Osteoblast (primary cell): Measurements from ENCODE around the gene IL32. TPM values are rescaled to one million over a fixed set of nuclear protein-coding genes. Genes with fewer than 3 reads are reported as not detected.
A peak's percentile ranks its signal among the peaks of the same experiment; 100 is the strongest.

Experiments used
- DNase-seq: peaks from one replicate; pipeline ENCODE4 v3.0.0; 2011; ENCODE audit warnings: low spot score, mixed read lengths; ENCODE audit not compliant: insufficient read length; ENCODE audit errors: missing footprints
- H2AFZ ChIP-seq: 2 replicates; pipeline ENCODE4 v1.6.0; 2011; ENCODE audit warnings: mild to moderate bottlenecking, low read length
- H3K27ac ChIP-seq: 2 replicates; pipeline ENCODE4 v1.5.1; 2011; ENCODE audit warnings: mild to moderate bottlenecking, low read depth, low read length, moderate library complexity
- H3K27me3 ChIP-seq: 2 replicates; pipeline ENCODE4 v1.6.0; 2012; ENCODE audit warnings: mild to moderate bottlenecking, control low read depth, inconsistent platforms, low read length, moderate library complexity; ENCODE audit not compliant: insufficient read depth
- H3K36me3 ChIP-seq: 2 replicates; pipeline ENCODE4 v1.5.1; 2011; ENCODE audit warnings: mild to moderate bottlenecking, low read length, control low read depth, moderate library complexity; ENCODE audit not compliant: insufficient read depth
- H3K4me1 ChIP-seq: 2 replicates; pipeline ENCODE4 v1.5.1; 2011; ENCODE audit warnings: mild to moderate bottlenecking, low read length, control low read depth, moderate library complexity; ENCODE audit not compliant: insufficient read depth
- H3K4me2 ChIP-seq: 2 replicates; pipeline ENCODE4 v1.6.0; 2011; ENCODE audit warnings: mild to moderate bottlenecking, low read length; ENCODE audit not compliant: insufficient read depth
- H3K4me3 ChIP-seq: fragments of 200-600 bp; sonication (generic); 3 replicates; pipeline ENCODE4 v1.5.1; 2012; ENCODE audit warnings: mild to moderate bottlenecking, low read length, inconsistent platforms; ENCODE audit not compliant: insufficient read depth
- H3K79me2 ChIP-seq: 2 replicates; pipeline ENCODE4 v1.6.0; 2012; ENCODE audit warnings: mild to moderate bottlenecking, low read length, control low read depth, inconsistent platforms; ENCODE audit not compliant: insufficient read depth
- H3K9me3 ChIP-seq: 2 replicates; pipeline ENCODE4 v1.5.1; 2011; ENCODE audit warnings: low read depth, low read length, control low read depth
- H4K20me1 ChIP-seq: 2 replicates; pipeline ENCODE4 v1.6.0; 2012; ENCODE audit warnings: mild to moderate bottlenecking, low read length, control low read depth; ENCODE audit not compliant: insufficient read depth
- total RNA-seq: library from RNA; depleted of rRNA; stranded (reverse); fragments of >200 nt; gene quantifications from 2 replicates; pipeline ENCODE4 v1.2.3, GENCODE V29; 2012
- TF ChIP-seq, protein P1 (sequence below): IDR thresholded peaks from 2 replicates; pipeline ENCODE4 v1.5.1; 2011; ENCODE audit warnings: mild to moderate bottlenecking, low read depth, low read length, moderate library complexity; ENCODE audit errors: extremely low read depth

Gene IL32
- total RNA-seq, 1 donor, result 0.72 TPM

DNA sequence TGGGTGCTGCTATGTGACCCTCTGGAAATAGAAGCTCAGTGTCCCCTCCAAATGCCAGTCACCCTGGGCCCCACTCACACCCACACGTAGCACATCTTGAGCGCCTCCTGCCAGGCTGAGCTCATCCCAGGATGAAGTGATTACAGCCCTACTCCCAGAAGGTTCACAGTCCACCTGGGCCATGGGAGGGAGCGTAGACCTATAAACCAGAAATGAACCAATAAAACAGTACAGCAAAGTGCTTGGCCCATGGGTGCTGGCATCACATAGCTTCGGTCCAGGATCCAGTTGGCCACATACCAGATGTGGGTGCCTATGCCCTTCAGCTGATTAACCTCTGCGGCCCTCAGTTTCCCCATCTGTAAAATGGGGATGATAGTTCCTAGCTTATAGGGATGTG lies 26.5 kb upstream of the IL32 start:
- Histone ChIP-seq H2AFZ (no peak overlapping the region), H3K27me3 (peaks cover 57% of the 10 kb centered on the region), H3K4me3 (no peak overlapping the region), H3K27ac (no peak overlapping the region), H3K36me3 (no peaks in the 10 kb centered on the region), H3K9me3 (no peaks in the 10 kb centered on the region), H3K79me2 (no peaks in the 10 kb centered on the region), H4K20me1 (no peaks in the 10 kb centered on the region), H3K4me1 (no peaks in the 10 kb centered on the region), H3K4me2 (no peak overlapping the region)
- no peak for DNase-seq
- TF ChIP-seq, protein P1, sequence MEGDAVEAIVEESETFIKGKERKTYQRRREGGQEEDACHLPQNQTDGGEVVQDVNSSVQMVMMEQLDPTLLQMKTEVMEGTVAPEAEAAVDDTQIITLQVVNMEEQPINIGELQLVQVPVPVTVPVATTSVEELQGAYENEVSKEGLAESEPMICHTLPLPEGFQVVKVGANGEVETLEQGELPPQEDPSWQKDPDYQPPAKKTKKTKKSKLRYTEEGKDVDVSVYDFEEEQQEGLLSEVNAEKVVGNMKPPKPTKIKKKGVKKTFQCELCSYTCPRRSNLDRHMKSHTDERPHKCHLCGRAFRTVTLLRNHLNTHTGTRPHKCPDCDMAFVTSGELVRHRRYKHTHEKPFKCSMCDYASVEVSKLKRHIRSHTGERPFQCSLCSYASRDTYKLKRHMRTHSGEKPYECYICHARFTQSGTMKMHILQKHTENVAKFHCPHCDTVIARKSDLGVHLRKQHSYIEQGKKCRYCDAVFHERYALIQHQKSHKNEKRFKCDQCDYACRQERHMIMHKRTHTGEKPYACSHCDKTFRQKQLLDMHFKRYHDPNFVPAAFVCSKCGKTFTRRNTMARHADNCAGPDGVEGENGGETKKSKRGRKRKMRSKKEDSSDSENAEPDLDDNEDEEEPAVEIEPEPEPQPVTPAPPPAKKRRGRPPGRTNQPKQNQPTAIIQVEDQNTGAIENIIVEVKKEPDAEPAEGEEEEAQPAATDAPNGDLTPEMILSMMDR, result no peak

- DNase-seq, result no peak
- no peaks in the 10 kb centered on the region for H3K36me3 ChIP-seq
- H2AFZ ChIP-seq, result no peak overlapping the region
- no peak overlapping the region for H3K27ac ChIP-seq
- no peaks in the 10 kb centered on the region for H4K20me1 ChIP-seq
- H3K4me1 ChIP-seq, result no peaks in the 10 kb centered on the region
- TF ChIP-seq, protein P1, result no peak
- no peak overlapping the region for H3K4me3 ChIP-seq
- peaks cover 58% of the 10 kb centered on the region for H3K27me3 ChIP-seq
- H3K79me2 ChIP-seq, result no peaks in the 10 kb centered on the region
- no peak overlapping the region for H3K4me2 ChIP-seq
- no peaks in the 10 kb centered on the region for H3K9me3 ChIP-seq
These were observed 23.1 kb upstream of the IL32 start for GRCh38 chr16:3042376-3042775.

GRCh38 chr16:3044708-3045107 lies 20.7 kb upstream of the IL32 start:
- Histone ChIP-seq H3K4me3 (no peak overlapping the region), H3K79me2 (no peaks in the 10 kb centered on the region), H2AFZ (no peak overlapping the region), H3K4me2 (no peak overlapping the region), H3K27ac (no peak overlapping the region), H3K36me3 (no peaks in the 10 kb centered on the region), H4K20me1 (no peaks in the 10 kb centered on the region), H3K4me1 (no peaks in the 10 kb centered on the region), H3K9me3 (no peaks in the 10 kb centered on the region), H3K27me3 (peaks cover 59% of the 10 kb centered on the region)
- DNase-seq, result no peak
- TF ChIP-seq, protein P1, result no peak

GRCh38 chr16:3045758-3046640 lies 19.4 kb upstream of the IL32 start, which contains the start of gene MMP25:
TSS of gene MMP25 (plus strand) at chr16:3046561. CDS start at chr16:3046918, 357 bp downstream.
- Histone ChIP-seq H4K20me1 (no peaks in the 10 kb centered on the region), H3K36me3 (no peaks in the 10 kb centered on the region), H3K4me3 (peak within 1 kb of the TSS; percentile 51), H2AFZ (no peak within 1 kb of the TSS), H3K4me1 (no peaks in the 10 kb centered on the region), H3K79me2 (no peaks in the 10 kb centered on the region), H3K27me3 (peaks cover 67% of the 10 kb centered on the region), H3K9me3 (no peaks in the 10 kb centered on the region), H3K4me2 (peak within 1 kb of the TSS; percentile 71), H3K27ac (no peak within 1 kb of the TSS)
- peak; percentile 87 for DNase-seq
- TF ChIP-seq, protein P1, result no peak
